K562 (cell line): Measurements from ENCODE around the gene TEPSIN.

Experiments used
- EZH2 ChIP-seq: IDR thresholded peaks from 2 replicates; pipeline ENCODE4 v1.6.1; 2012; ENCODE audit warnings: low read depth, mild to moderate bottlenecking, inconsistent platforms, low read length, borderline replicate concordance
- RAD21 ChIP-seq, 2 experiments: fragments of 250-450 bp in 1 of 2; fragments of 450-650 bp in 1 of 2; sonication (Bioruptor Pico) in 1 of 2; formaldehyde crosslinking in 1 of 2; IDR thresholded peaks in 1 of 2; conservative IDR thresholded peaks in 1 of 2; 2 replicates each; pipeline versions ENCODE4 v1.4.0 to v1.8.0; 2020 to 2022; ENCODE audit warnings: mild to moderate bottlenecking in 2 of 2, moderate library complexity in 1 of 2

GRCh38 chr17:81265576-81265975 is 26.7 kb upstream of the TEPSIN start:
- no peak for TF ChIP-seq EZH2
- no peak for TF ChIP-seq RAD21 (CRISPR knock-in tag; conservative IDR thresholded peaks at IDR 0.05 in 1 of 2, IDR thresholded peaks at IDR 0.05 in 1 of 2)
